COLO829 (cell line): ENCODE measurements around the gene WDR55.
"Not testable (repeated sequence)": the region's sequence is repeated elsewhere in the genome, so short reads cannot be mapped to it uniquely, and the experiment has no call there.

Experiments
- DNase-seq: peaks from one replicate; pipeline ENCODE4 v3.0.0; 2012; ENCODE audit warnings: low spot score

The WDR55 gene

DNA sequence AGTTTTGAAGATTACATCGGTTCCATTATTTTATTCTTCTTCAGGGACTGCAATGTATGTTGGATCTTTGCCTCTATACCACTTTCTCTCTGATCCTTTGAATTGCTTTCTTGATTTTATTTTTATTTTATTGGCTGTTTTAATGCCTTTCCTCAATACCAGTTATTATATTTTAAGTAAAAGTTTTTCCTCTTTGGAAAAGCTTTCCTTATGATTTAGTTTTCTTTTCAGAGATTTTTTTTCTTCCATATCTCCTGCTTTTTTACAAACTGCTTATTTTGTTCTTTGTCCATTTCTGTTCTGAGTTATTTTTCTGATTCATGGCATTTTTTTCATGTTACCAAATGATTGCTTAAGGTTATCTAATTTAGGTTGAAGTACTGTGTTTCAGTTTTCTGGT is 47.1 kb downstream of the WDR55 start:
- DNase-seq, result no peak

DNA sequence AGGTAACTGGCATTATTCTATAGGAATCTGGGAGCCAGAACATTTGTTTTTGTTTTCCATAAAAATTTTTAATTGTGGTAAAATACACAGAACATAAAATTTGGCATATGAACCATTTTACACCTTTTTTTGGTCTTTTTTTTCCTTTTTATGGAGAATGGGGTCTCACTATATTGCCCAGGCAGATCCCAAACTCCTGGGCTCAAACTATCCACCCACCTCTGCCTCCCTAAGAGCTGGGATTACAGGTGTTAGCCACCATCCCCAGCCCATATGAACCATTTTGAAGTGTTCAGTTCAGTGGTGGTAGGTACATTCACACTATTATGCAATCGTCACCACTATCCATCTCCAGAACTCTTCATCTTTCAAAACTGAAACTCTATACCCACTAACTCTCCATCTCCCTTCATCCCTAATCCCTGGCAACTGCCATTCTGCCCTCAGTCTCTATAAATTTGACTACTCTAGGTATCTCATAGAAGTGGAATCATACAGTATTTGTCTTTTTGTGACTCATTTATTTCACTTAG is 48.9 kb downstream of the WDR55 start:
- no peak for DNase-seq

DNA sequence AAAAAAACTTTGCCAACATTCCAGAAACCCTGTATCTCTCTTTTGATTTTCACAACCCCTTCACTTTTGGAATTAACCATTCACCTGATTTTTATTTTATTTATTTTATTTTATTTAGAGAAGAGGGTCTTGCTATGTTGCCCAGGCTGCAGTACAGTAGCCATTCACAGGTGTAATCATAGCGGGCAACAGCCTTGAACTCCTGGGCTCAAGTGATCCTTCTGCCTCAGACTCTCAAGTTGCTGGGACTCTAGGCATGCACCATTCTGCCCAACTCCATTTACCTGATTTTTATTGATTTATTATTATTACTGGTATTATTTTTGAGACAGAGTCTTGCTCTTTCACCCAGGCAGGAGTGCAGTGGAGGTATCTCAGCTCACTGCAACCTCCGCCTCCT is 51.5 kb downstream of the WDR55 start:
- not testable (repeated sequence) for DNase-seq

DNA sequence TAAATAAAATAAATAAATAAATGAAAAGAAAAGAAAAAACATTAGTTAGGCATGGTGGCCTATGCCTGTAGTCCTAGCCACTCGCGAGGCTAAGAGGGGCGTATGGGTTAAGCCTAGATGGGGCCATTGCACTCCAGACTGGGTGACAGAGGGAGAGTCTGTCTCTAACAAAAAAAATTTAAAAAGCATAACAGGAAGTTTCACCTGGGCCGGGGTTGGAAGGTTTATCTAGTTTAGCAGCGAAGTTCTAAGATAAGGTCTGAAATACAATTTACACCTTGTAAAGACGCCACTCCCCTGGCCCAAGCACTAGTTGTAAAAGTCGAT is 53.5 kb downstream of the WDR55 start:
- no peak for DNase-seq

DNA sequence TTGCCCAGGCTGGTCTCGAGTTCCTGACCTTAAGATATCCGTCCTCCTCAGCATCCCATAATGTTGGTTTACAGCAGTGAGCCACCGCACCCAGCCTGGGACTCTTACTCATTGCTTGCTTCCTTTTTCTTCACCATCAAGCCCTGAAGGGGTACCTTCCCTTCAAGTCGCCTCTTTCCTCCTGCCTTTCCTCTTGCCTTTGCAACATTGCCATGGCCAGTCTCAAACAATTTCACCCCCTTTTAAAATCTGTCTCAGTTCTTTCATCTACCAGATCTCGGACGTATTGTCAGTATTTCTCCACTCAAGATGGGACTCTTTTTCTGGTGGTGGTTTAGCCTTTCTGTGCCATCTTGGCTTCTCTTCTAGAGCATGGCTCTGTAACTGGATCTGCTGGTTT is 56.0 kb downstream of the WDR55 start:
- DNase-seq, result not testable (repeated sequence)

DNA sequence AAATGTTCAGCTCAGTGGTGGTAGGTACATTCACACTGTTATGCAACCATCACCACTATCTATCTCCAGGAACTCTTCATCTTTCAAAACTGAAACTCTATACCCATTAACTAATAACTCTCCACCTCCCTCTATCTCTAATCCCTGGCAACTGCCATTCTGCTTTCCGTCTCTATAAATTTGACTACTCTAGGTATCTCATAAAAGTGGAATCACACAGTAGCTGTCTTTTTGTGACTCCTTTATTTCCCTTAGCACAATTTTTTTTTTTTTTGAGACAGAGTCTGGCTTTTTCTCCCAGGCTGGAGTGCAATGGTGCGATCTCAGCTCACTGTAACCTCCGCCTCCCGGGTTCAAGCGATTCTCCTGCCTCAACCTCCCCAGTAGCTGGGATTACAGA is 56.7 kb downstream of the WDR55 start:
- DNase-seq, result not testable (repeated sequence)
